ENCODE measurements around the gene TTC34. TPM values are rescaled to one million over a fixed set of nuclear protein-coding genes. Genes with fewer than 3 reads are reported as not detected.

Gene TTC34
- total RNA-seq, 1 experiment from 2014 or later = 1.7 TPM

- DNase-seq = no peak
- Histone ChIP-seq H3K4me3 (no peak overlapping the region), H3K9me3 (ENCODE audit: insufficient read depth, low read depth) (no peaks in the 10 kb centered on the region), H3K9me2 (ENCODE audit: insufficient read depth) (no peaks in the 10 kb centered on the region), H3K4me1 (replicated peaks; ENCODE audit: insufficient read depth) (no peaks in the 10 kb centered on the region), H3K27me3 (ENCODE audit: insufficient read depth, low read depth) (peaks cover 56% of the 10 kb centered on the region), H3K36me3 (ENCODE audit: low read depth) (no peaks in the 10 kb centered on the region), H2AFZ (no peak overlapping the region), H4K20me1 (ENCODE audit: insufficient read depth) (no peaks in the 10 kb centered on the region), H3K27ac (no peak overlapping the region), H3K4me2 (no peak overlapping the region), H3F3A (ENCODE audit: insufficient read depth, low read depth) (peaks cover 11% of the 10 kb centered on the region; the same call in 1 of the 2 replicates), H3K79me2 (ENCODE audit: low read depth) (no peaks in the 10 kb centered on the region)
- intact Hi-C loops (cut with micrococcal nuclease; ENCODE audit: unreplicated experiment) = no loop called here
- POLR2A ChIA-PET (ENCODE audit: unreplicated experiment) = interaction anchor here (0.5 kb wide), 1 partner anchor 18 kb away, joined by 3 read pairs; no protein-coding TSS in a partner anchor
- no TSS peak for BruUV-seq (replicated peaks)
- CTCF ChIA-PET = no interaction called here
- TF ChIP-seq CTCF (conservative IDR thresholded peaks at IDR 0.05) (no peak), EZH2 (IDR thresholded peaks at IDR 0.05; ENCODE audit: low read depth) (no peak)
Measured at GRCh38 chr1:2630498-2631135, 170.9 kb downstream of the TTC34 start.

- ChIA-PET POLR2A (ENCODE audit: unreplicated experiment) (no interaction called here), CTCF (no interaction called here)
- Histone ChIP-seq H3K27ac (no peak overlapping the region), H3K9me3 (ENCODE audit: insufficient read depth, low read depth) (no peaks in the 10 kb centered on the region), H3K36me3 (ENCODE audit: low read depth) (no peaks in the 10 kb centered on the region), H4K20me1 (ENCODE audit: insufficient read depth) (no peaks in the 10 kb centered on the region), H3K4me2 (no peak overlapping the region), H3K9me2 (ENCODE audit: insufficient read depth) (no peaks in the 10 kb centered on the region), H3F3A (ENCODE audit: insufficient read depth, low read depth) (peaks cover 11% of the 10 kb centered on the region; the same call in 1 of the 2 replicates), H3K4me1 (replicated peaks; ENCODE audit: insufficient read depth) (no peaks in the 10 kb centered on the region), H3K79me2 (ENCODE audit: low read depth) (no peaks in the 10 kb centered on the region), H2AFZ (no peak overlapping the region), H3K4me3 (no peak overlapping the region), H3K27me3 (ENCODE audit: insufficient read depth, low read depth) (peaks cover 59% of the 10 kb centered on the region)
- no peak for DNase-seq
- intact Hi-C loops (cut with micrococcal nuclease; ENCODE audit: unreplicated experiment) = no loop called here
- no TSS peak for BruUV-seq (replicated peaks)
- no peak for TF ChIP-seq CTCF (conservative IDR thresholded peaks at IDR 0.05)
Measured at GRCh38 chr1:2629627-2630497, 171.6 kb downstream of the TTC34 start.

GRCh38 chr1:2628933-2629626, 172.4 kb downstream of the TTC34 start:
- peaks cover 11% of the 10 kb centered on the region; the same call in 1 of the 2 replicates for H3F3A ChIP-seq (ENCODE audit: insufficient read depth, low read depth)
- no peaks in the 10 kb centered on the region for H3K9me2 ChIP-seq (ENCODE audit: insufficient read depth)
- BruUV-seq (replicated peaks) = no TSS peak
- ChIA-PET POLR2A (ENCODE audit: unreplicated experiment) (no interaction called here), CTCF (no interaction called here)
- no peaks in the 10 kb centered on the region for H3K9me3 ChIP-seq (ENCODE audit: insufficient read depth, low read depth)
- intact Hi-C loops (cut with micrococcal nuclease; ENCODE audit: unreplicated experiment) = no loop called here
- no peaks in the 10 kb centered on the region for H3K36me3 ChIP-seq (ENCODE audit: low read depth)
- no peaks in the 10 kb centered on the region for H3K79me2 ChIP-seq (ENCODE audit: low read depth)
- no peaks in the 10 kb centered on the region for H4K20me1 ChIP-seq (ENCODE audit: insufficient read depth)
- H3K27me3 ChIP-seq (ENCODE audit: insufficient read depth, low read depth) = peaks cover 64% of the 10 kb centered on the region
- no peak overlapping the region for H3K4me2 ChIP-seq
- no peak overlapping the region for H2AFZ ChIP-seq
- H3K27ac ChIP-seq = no peak overlapping the region
- no peak overlapping the region for H3K4me3 ChIP-seq
- TF ChIP-seq EZH2 (IDR thresholded peaks at IDR 0.05; ENCODE audit: low read depth) = no peak
- no peaks in the 10 kb centered on the region for H3K4me1 ChIP-seq (replicated peaks; ENCODE audit: insufficient read depth)
- no peak for DNase-seq

All from PC-9 (cell line).